DND-41 (cell line): ENCODE data around the gene CIB2.

ENCODE experiments used
- EZH2 ChIP-seq: IDR thresholded peaks from 3 replicates; pipeline ENCODE4 v1.6.1; 2012; ENCODE audit warnings: borderline replicate concordance, low read depth, mild to moderate bottlenecking, moderate library complexity, low read length, inconsistent platforms; ENCODE audit not compliant: severe bottlenecking
- TF ChIP-seq, protein P1 (sequence below): IDR thresholded peaks from 2 replicates; pipeline ENCODE4 v1.5.1; 2012; ENCODE audit warnings: borderline replicate concordance, low read length, moderate library complexity, mild to moderate bottlenecking; ENCODE audit not compliant: poor library complexity, severe bottlenecking; ENCODE audit errors: extremely low read depth

GRCh38 chr15:78149068-78149804 is 18.0 kb upstream of the CIB2 start, which contains the start of gene IDH3A:
- TF ChIP-seq, protein P1, sequence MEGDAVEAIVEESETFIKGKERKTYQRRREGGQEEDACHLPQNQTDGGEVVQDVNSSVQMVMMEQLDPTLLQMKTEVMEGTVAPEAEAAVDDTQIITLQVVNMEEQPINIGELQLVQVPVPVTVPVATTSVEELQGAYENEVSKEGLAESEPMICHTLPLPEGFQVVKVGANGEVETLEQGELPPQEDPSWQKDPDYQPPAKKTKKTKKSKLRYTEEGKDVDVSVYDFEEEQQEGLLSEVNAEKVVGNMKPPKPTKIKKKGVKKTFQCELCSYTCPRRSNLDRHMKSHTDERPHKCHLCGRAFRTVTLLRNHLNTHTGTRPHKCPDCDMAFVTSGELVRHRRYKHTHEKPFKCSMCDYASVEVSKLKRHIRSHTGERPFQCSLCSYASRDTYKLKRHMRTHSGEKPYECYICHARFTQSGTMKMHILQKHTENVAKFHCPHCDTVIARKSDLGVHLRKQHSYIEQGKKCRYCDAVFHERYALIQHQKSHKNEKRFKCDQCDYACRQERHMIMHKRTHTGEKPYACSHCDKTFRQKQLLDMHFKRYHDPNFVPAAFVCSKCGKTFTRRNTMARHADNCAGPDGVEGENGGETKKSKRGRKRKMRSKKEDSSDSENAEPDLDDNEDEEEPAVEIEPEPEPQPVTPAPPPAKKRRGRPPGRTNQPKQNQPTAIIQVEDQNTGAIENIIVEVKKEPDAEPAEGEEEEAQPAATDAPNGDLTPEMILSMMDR = no peak
- TF ChIP-seq EZH2 = no peak
